ENCODE results near the gene ZNF160.

GRCh38 chr19:53082929-53083328, 20.3 kb downstream of the ZNF160 start:
- TF ChIP-seq POLR2AphosphoS5 (IDR thresholded peaks at IDR 0.05), result no peak
- TF ChIP-seq, protein P1, sequence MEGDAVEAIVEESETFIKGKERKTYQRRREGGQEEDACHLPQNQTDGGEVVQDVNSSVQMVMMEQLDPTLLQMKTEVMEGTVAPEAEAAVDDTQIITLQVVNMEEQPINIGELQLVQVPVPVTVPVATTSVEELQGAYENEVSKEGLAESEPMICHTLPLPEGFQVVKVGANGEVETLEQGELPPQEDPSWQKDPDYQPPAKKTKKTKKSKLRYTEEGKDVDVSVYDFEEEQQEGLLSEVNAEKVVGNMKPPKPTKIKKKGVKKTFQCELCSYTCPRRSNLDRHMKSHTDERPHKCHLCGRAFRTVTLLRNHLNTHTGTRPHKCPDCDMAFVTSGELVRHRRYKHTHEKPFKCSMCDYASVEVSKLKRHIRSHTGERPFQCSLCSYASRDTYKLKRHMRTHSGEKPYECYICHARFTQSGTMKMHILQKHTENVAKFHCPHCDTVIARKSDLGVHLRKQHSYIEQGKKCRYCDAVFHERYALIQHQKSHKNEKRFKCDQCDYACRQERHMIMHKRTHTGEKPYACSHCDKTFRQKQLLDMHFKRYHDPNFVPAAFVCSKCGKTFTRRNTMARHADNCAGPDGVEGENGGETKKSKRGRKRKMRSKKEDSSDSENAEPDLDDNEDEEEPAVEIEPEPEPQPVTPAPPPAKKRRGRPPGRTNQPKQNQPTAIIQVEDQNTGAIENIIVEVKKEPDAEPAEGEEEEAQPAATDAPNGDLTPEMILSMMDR (IDR thresholded peaks at IDR 0.05), result no peak
- TF ChIP-seq EP300 (IDR thresholded peaks at IDR 0.05), result no peak

All from upper lobe of left lung (tissue), 4 donors.